GM10266 (cell line): ENCODE measurements around the gene COL20A1.

Source experiments
- DNase-seq: peaks from one replicate; pipeline ENCODE4 v3.0.0; 2012; ENCODE audit errors: extremely low spot score
- TF ChIP-seq, protein P1 (sequence below): IDR thresholded peaks from 2 replicates; pipeline ENCODE4 v1.5.1; 2012; ENCODE audit warnings: mild to moderate bottlenecking, low read depth; ENCODE audit not compliant: control insufficient read depth, insufficient read depth; ENCODE audit errors: missing control alignments

The COL20A1 gene

DNA sequence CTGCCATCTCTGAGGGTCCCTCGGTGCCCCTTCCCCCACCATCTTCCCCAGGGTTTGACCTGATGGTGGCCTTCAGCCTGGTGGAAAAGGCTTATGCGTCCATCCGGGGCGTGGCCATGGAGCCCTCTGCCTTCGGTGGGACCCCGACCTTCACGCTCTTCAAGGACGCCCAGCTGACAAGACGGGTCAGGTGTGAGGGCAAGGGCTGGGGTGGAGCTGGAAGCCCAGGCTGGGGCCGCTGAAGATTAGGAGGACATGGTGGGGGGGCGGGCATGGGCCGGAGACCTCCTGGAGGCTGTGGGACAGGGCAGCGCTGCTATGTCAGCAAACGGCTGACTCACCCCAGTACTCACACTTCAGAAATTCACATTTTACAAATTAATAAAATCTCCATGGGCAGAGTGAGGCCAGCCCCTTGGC, 23.5 kb downstream of the COL20A1 start:
- DNase-seq: no peak
- TF ChIP-seq, protein P1, sequence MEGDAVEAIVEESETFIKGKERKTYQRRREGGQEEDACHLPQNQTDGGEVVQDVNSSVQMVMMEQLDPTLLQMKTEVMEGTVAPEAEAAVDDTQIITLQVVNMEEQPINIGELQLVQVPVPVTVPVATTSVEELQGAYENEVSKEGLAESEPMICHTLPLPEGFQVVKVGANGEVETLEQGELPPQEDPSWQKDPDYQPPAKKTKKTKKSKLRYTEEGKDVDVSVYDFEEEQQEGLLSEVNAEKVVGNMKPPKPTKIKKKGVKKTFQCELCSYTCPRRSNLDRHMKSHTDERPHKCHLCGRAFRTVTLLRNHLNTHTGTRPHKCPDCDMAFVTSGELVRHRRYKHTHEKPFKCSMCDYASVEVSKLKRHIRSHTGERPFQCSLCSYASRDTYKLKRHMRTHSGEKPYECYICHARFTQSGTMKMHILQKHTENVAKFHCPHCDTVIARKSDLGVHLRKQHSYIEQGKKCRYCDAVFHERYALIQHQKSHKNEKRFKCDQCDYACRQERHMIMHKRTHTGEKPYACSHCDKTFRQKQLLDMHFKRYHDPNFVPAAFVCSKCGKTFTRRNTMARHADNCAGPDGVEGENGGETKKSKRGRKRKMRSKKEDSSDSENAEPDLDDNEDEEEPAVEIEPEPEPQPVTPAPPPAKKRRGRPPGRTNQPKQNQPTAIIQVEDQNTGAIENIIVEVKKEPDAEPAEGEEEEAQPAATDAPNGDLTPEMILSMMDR: no peak

DNA sequence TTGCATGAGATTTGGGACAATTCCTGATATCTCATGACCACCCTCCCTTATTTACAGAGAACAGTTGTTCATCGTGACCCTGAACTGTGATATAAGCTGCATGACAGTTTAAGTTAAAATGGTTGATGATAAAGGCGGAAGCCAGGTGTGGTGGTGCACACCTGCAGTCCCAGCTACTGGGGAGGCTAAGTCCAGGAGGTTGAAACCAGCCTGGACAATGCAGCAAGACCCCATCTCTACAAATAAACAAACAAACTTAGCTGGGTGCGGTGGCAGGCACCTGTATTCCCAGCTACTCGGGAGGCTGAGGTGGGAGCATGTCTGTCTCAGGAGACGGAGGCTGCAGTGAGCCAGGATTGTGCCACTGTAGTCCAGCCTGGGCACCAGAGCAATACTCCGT, 24.1 kb downstream of the COL20A1 start:
- no peak for DNase-seq
- TF ChIP-seq, protein P1: no peak

DNA sequence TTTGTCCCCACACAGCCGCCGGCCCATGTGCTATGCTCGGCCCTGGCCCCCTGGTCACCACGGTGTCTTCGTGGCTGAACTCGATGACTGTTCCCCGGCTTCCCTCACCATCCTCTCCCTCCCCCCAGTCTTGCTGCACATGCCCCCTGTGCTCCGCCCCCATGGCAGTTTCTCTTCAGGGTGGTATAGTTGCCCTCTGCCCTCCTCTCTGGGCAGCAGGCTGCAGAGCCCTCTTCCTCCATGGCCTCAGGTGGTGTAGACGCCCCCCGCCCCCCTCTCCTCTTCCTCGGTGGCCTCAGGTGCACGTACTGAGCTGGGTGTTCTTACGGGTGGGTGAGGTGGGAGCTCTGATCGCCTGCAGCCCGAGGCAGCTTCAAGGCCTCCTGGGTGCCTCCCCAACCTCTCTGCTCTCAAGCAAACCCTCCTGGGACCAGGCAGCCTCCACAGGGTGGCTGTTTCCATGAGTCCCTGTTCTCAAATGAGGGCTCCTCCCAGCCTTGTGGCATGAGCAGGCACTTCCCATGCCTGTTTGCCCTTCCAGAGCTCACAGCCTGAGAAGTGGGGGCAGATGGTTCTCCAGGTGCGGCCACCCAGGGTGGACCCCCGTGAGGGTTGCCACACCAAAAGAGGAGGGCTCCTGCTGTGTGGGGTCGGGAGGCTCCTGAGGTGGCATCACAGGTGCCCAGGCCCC, 24.8 kb downstream of the COL20A1 start:
- TF ChIP-seq, protein P1: no peak
- no peak for DNase-seq

DNA sequence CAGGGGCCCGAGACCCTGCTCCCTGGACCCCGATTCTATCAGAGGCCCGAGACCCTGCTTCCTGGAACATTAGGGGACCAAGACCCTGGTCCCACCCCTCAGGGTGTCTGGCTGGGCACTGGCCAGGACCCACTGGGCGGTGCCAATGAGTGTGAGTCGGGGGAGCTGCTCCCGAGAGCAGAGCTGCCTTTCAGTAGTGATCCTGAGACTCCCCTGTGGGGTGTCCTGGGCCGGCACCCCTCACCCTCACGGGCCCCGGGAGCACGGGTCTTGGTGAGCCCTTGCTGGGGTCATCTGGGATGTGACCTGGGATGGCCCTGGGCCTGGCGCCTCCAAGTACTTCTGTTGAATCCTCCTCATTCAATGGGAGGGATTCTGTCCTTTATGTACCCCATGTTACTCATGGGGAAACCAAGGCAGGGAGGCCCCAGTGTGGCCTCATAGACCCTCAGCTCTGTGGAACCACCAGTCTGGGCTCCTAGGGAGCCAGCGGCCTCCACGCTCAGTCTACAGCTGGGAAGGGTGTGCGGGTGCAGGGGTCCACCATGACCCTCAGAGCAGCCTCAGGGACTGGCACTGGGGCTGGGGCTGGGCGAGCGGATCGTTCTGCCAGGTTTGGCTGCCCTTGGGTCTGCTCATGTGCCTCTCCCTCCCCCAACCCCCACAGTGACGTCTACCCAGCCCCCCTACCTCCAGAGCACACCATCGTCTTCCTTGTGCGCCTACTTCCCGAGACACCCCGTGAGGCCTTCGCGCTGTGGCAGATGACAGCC, 25.6 kb downstream of the COL20A1 start:
- no peak for DNase-seq
- TF ChIP-seq, protein P1: no peak

DNA sequence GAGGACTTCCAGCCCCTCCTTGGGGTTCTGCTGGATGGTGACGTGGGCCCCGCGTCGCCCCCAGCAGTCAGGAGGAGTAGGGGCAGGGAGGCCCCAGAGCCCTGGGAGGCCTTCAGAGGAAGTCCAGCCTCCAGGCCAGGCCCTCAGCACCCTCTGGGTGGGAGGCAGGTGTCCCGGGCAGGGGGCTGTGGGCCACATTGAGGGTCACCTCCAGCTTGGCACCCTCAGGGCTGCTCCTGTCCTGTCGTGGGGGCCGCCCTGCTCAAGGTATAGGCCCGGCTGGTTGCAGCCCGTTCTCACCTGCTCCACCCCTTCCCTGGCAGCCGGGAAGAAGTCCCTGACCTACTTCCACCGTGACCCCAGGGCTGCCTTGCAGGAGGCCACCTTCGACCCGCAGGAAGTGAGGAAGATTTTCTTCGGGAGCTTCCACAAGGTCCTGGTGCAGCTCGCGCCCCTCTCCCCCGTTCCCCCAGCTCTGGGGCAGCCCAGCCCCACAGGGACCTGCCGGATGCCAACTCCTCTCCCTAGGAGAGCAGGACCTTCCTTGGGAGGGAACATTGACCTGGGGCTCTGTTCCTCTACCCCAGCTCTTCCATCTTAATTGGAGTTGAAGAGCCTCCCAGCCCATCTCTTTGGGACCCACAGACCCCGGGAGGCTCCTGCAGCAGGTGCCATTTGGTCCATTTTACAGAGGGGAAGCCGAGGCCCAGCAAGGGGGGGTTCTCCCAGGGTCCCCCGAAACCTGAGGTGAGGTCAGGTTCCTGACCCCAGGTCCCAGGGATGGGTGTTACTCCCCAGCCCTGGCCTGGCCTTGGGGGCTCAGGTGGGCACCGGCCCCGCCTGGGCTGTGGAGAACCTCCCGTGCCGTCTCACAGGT, 26.4 kb downstream of the COL20A1 start:
- DNase-seq: no peak
- TF ChIP-seq, protein P1: no peak

DNA sequence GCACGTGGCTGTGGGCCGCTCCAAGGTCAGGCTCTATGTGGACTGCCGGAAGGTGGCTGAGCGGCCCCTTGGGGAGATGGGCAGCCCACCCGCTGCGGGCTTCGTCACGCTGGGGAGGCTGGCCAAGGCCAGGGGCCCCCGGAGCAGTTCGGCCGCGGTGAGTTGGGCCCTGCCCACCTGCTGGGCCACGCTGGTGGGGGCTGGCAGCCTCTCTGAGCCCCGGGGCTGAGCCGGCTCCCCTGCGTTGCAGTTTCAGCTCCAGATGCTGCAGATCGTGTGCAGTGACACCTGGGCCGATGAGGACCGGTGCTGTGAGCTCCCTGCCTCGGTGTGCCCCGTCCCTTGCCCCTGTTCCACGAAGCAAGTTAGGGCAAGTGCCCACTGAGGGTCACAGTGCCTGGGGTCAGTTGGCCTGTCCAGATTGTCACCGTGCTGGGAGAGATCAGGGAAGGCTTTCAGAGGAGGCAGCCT, 27.1 kb downstream of the COL20A1 start:
- TF ChIP-seq, protein P1: no peak

More for the DNA sequence above, 27.1 kb downstream of the COL20A1 start:
- DNase-seq: no peak
